Urothelium cell line (cell line): Measurements from ENCODE around the gene WEE1.
"Not testable (repeated sequence)": the region's sequence is repeated elsewhere in the genome, so short reads cannot be mapped to it uniquely, and the experiment has no call there.

Experiments used
- DNase-seq: peaks from one replicate; pipeline ENCODE4 v3.0.0; 2011; ENCODE audit warnings: low spot score, mixed read lengths
- FAIRE-seq: peaks from 2 replicates; lab custom pipeline; 2011; peaks lifted over from hg19 to GRCh38; lab: Jason Lieb, UNC

The WEE1 gene

DNA sequence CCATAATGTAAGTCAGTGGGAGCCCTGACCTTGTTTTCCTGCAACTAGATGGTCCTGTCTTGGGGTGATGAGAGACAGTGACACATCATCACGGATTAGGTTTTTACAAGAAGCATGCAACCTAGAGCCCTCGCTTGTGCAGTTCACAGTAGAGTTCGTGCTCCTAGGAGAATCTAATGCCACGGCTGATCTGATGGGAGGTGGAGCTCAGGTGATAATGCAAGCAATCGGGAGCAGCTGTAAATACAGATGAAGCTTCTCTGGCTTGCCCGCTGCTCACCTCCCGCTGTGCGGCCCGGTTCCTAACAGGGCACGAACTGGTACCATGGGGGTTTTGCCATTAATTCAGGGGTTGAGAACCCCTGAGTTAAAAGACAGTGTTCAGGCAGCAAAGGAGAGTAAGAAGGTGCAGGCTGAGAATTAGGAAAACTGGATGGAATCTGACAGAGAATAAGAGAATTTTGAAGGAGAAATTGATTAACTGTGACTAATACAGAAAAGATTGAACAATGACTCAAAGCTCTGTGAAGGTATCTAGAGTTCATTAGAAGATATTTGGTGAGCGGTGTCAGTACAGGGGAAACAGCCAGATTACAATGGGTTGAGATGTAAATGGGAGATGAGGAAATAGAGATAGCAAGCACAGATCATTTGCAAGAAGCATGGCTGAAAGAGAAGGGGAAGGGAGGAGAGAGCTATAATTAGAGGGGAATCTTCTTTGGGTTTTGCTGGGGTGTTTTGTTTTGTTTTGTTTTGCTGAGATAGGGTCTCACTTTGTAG, 21.0 kb downstream of the WEE1 start:
- FAIRE-seq (no peak), DNase-seq (no peak)

GRCh38 chr11:9596926-9597464, 23.5 kb downstream of the WEE1 start:
- DNase-seq = no peak
- no peak for FAIRE-seq

DNA sequence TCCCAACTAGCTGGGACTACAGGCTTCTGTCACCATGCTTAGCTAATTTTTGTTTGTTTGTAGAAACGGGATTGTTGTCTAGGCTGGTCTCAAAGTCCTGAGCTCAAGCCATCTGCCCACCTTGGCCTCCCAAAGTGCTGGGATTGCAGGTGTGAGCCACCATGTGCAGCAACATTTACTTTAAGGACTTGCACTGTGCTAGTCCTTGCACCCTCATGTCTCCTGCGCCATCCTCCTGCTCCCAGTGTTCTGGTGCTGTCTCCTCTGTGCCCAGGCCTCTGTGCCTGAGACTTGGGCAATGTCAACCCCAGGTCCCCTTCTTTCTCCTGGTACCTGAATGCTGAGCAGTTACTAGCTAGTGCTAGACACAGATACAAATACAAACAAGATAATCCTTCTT, 26.7 kb downstream of the WEE1 start:
- FAIRE-seq = no peak

GRCh38 chr11:9600644-9601036, 27.2 kb downstream of the WEE1 start:
- FAIRE-seq = no peak
- DNase-seq = no peak

More for the DNA sequence above, 26.7 kb downstream of the WEE1 start:
- DNase-seq = no peak

DNA sequence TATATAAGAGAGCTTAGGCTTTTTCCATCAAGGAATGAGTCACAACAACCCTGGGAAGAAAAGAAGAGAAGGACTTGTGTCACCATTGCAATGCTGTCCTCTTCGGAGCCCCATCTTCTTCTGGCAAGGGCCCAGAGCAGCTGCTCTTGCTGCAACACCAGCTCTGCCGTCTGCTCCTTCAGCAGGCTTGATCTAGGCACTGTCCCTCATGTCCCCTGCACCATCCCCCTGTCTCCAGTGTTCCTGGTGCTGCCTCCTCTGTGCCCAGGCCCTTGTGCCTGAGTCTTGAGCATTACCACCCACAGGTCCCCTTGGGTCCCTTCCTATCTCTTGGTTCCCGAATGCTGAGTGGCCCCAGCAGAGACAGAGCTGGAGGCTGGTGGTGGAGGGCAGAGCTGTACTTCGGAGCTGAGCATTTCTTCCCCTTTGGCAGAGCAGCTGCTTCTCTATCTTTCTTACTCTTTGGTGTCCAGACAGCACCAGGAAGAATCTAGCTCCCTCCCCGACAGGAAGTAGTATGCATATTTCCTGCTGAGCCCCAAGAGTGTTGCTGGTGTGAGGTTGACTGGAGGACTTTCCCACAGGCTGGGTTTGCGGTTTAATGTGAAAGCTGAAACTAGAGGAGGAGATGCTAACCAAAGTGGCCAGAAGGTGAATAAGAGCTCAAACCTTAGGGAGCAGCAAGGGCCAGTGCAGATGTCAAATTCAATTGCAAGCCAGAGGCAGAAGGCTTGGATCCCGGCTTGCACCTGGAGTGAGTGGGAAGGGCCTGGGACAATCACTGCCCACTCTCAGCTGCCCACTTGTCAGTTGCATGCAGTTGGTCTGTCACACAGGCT, 27.8 kb downstream of the WEE1 start:
- DNase-seq (no peak), FAIRE-seq (no peak)

DNA sequence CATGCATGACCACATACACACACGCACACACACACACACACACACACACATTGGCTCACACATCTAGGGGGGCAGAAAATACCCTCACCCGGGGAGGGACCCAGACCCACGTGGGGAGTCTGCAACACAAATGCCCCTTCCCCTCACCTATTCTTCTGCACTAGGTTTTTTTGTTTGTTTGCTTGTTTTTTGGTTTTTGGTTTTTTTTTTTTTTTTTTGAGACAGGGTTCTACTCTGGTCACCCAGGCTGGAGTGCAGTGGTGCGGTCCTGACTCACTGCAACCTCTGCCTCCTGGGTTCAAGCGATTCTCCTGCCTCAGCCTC, 28.4 kb downstream of the WEE1 start:
- no peak for FAIRE-seq

GRCh38 chr11:9603214-9603613, 29.7 kb downstream of the WEE1 start:
- DNase-seq, FAIRE-seq: not testable (repeated sequence)

More for the DNA sequence above, 28.4 kb downstream of the WEE1 start:
- DNase-seq = no peak

- FAIRE-seq (no peak), DNase-seq (no peak)
Measured at GRCh38 chr11:9604134-9604533, 30.7 kb downstream of the WEE1 start.

DNA sequence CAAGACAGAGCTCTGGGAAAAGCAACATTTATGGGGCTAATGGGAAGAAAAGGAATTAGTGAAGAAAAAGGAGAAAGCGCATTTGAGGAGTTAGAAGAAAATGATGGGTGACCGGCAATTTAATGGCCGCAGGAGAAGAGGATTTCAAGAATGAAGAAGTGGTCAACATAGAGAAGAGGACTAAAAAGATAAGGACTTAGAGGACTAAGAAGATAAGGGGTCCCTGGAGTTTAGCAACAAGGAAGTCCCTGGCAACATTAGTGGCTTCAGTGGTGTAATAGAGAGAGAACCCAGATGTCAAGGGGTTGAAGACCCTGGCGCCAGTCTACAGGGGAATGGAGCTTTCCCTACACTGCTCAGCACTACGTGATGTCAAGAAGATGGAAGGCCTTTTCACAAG, 32.3 kb downstream of the WEE1 start:
- DNase-seq = no peak
- no peak for FAIRE-seq

GRCh38 chr11:9606809-9607510, 33.5 kb downstream of the WEE1 start:
- no peak for FAIRE-seq
- DNase-seq = no peak

- DNase-seq (no peak), FAIRE-seq (no peak)
Measured at GRCh38 chr11:9607511-9607899, 34.0 kb downstream of the WEE1 start.

DNA sequence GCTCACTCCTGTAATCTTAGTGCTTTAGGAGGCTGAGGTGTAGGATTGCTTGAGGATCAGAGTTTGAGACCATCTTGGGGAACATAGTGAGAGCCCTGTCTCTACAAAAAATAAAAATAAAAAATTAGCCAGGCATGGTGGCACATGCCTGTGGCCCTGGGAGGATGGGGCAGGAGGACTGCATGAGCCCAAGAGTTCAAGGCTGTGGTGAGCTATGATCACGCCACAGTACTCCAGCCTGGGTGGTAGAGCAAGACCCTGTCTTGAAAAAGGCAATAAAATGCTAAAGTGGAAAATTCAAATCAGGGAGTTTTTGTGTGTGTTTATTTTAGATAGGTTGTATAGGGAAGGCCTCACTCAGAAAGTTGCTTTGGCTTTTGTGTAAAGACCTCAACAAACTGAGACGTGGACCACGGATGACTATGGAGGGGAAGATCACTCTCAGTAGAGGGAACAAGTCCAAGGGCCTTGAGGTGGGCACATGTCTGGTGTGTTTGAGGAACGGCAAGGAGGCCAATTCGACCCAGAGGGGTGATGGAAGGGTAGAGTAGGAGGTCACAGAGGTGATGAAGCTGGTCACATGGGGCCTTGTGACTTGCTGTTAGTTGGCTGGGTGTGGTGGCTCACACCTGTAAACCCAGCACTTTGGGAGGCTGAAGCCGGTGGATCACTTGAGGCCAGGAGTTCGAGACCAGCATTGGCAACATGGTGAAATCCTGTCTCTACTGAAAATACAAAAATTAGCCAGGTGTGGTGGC, 35.7 kb downstream of the WEE1 start:
- DNase-seq = no peak
- no peak for FAIRE-seq

GRCh38 chr11:9609841-9610240, 36.4 kb downstream of the WEE1 start:
- DNase-seq (no peak), FAIRE-seq (no peak)

DNA sequence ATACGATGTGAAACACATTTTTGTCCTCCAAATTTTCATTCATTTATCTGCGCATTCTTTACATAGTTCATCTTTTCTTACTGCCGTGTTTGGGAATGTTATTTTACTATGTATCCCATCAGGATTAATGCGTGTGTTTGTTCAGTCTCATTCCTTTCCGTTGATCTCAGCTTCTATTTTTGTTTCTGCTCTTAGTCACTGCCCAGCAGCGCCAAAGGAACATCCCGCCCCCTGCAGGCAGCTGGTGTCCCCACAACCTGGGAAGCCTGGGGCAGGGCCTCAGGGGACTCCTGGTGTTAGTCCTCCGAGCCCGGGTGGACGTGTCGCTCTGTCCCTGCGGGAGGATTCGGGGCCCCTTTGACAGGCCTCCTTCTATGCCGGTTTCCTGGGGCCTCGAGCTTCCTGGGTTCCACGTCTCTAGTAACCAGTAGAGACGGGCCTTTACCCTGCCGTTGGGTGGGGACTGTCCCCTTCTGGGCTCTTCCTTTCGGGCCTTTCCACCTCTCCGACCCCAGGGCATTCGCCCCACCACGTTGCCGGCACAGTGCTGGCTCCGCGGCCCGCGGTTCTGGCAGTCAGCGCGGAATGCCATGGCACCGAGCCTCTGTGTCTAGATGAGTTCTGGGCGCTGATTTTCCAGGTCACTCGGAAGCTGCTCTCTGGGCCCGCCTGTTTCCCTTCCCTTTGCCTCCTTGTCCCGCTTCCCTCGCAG, 39.8 kb downstream of the WEE1 start:
- DNase-seq = peak; percentile 97
- no peak for FAIRE-seq

DNA sequence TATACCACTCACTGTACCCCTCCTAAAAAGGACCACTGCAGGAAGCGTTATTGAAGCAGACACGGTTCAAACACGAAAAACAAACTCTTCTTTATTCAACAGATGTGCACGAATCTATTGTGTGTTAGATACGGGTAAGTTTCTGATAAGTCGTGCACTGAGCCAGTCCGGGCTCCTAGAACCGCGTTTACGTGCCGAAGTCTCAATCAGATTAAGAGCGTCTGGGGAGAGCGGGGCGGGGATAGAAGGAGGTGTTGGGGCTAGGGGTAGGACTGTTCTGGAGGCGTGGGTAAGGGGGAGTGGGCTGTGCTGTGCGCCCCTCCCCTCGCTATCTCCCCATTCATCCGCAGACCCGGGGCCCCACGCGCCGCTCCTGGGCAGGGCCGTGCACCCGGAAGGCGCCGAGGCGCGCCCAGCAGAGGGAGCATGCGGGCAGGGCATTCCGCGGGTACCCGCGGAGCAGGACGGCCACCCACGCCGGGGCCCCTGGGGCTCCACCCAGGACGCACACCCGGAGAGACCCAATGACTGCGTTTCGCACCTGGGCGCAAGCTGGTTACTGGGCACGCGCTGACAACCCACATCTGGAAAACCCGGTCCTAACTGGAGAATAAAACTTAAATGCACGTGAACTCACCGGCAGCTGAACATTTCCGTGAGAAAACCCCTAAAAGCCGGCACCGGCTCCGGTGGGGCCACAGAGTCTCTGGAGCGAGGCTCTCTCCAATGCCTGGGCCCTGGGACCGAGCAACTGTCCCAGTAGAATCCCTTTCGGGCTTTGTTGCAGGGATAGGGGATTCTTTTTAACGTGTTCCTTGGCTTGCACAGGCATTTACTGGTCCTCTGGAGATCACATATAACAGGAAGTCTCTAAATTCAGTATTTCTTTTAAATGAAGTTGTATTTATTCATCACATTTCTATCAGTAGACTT, 40.6 kb downstream of the WEE1 start:
- DNase-seq (no peak), FAIRE-seq (no peak)

GRCh38 chr11:9615031-9615451, 41.6 kb downstream of the WEE1 start:
- FAIRE-seq (no peak), DNase-seq (no peak)

DNA sequence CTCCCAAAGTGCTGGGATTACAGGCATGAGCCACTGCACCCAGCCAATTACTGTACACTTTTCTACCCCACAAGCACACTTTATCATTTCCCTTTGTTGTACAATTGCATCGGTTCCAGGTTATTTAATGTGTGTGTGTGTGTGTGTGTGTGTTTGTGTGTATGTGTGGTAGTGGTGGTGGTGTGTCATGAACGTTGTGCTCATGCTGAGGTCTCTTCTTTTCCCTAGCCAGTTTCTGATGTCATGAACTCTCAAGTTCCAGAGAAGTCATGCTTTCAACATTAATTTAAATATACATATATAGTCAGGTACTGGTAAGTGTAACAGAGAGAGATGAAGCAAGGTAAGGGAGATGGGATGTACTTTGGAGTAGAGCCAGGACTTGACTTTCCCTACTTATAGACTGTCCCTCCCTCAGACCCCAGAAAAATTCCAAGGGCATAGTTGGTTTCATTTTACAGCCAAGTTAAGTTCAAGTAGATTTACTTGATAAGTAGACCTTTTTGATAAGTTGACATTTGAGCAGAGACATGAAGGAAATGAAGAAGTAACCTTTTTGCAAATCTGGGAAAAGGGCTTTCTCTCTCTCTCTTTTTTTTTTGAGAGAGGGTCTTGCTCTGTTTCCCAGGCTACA, 42.7 kb downstream of the WEE1 start:
- DNase-seq = no peak
- no peak for FAIRE-seq

DNA sequence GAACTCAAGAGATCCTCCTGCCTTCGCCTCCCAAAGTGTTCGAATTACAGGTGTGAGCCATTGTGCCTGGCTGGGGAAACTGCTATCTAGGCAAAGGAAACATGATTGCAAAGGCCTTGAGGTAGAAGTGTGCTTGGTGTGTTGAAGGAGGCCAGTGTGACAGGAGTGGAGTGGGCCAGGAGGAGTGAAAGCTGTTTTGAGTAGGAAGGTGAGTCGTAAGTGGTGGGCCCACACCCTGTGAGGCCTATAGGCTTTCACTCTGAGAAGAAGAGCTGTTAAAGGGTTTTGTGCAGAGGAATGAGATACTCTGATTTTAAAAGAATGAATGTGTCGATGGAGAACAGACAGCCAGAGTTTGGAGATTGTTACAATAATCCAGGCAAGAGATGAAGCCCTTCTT, 43.4 kb downstream of the WEE1 start:
- FAIRE-seq (no peak), DNase-seq (no peak)
